A549 (cell line): Measurements from ENCODE around the gene OR2J3. TPM values are rescaled to one million over a fixed set of nuclear protein-coding genes. Genes with fewer than 3 reads are reported as not detected.

Experiments used
- polyA plus RNA-seq, 4 experiments: library from polyadenylated mRNA; depleted of rRNA in 3 of 4; stranded (reverse); fragments of >200 nt; fragmentation: RNase III in 1 of 4; extraction: RNeasy Plus Mini Kit Qiagen cat#74134 plus additional on column Dnase treatment in 1 of 4; gene quantifications; 2 replicates in 3 of 4; 3 replicates in 1 of 4; pipeline ENCODE4 v1.2.3, GENCODE V29; 2011 to 2017

The OR2J3 gene
- polyA plus RNA-seq, 2 of the 4 experiments (the other 2 are of a cell fraction), result not detected

Other genes with a start within 250 kb of the OR2J3 start
- gene TRIM27, start 184.1 kb upstream of the OR2J3 start, polyA plus RNA-seq (2011; rRNA removed), result 50.1 and 51.4 TPM in 2 replicates
- 26.3 to 28.5 TPM (median 27.8 TPM) in 3 replicates for gene TRIM27, start 184.1 kb upstream of the OR2J3 start, polyA plus RNA-seq (2017; fragmentation: RNase III; extraction: RNeasy Plus Mini Kit Qiagen cat#74134 plus additional on column Dnase treatment)
- 0.74 and 0.94 TPM in 2 replicates for gene ZNF311, start 102.7 kb upstream of the OR2J3 start, polyA plus RNA-seq (2011; rRNA removed)
- 0.18 to 0.29 TPM (median 0.27 TPM) in 3 replicates for gene ZNF311, start 102.7 kb upstream of the OR2J3 start, polyA plus RNA-seq (2017; fragmentation: RNase III; extraction: RNeasy Plus Mini Kit Qiagen cat#74134 plus additional on column Dnase treatment)
- gene OR2W1, start 62.9 kb upstream of the OR2J3 start, polyA plus RNA-seq (2011; rRNA removed), result not detected in 2 replicates
- gene OR2W1, start 62.9 kb upstream of the OR2J3 start, polyA plus RNA-seq (2017; fragmentation: RNase III; extraction: RNeasy Plus Mini Kit Qiagen cat#74134 plus additional on column Dnase treatment), result not detected in 3 replicates
- not detected in 2 replicates for gene OR2B3, start 20.7 kb upstream of the OR2J3 start, polyA plus RNA-seq (2011; rRNA removed)
- not detected in 3 replicates for gene OR2B3, start 20.7 kb upstream of the OR2J3 start, polyA plus RNA-seq (2017; fragmentation: RNase III; extraction: RNeasy Plus Mini Kit Qiagen cat#74134 plus additional on column Dnase treatment)
- not detected in 2 replicates for gene OR2J1, start 8.6 kb upstream of the OR2J3 start, polyA plus RNA-seq (2011; rRNA removed)
- gene OR2J1, start 8.6 kb upstream of the OR2J3 start, polyA plus RNA-seq (2017; fragmentation: RNase III; extraction: RNeasy Plus Mini Kit Qiagen cat#74134 plus additional on column Dnase treatment), result not detected in 3 replicates
- gene OR2J2, start 62.8 kb downstream of the OR2J3 start, polyA plus RNA-seq (2011; rRNA removed), result not detected in 2 replicates
- gene OR2J2, start 62.8 kb downstream of the OR2J3 start, polyA plus RNA-seq (2017; fragmentation: RNase III; extraction: RNeasy Plus Mini Kit Qiagen cat#74134 plus additional on column Dnase treatment), result not detected in 3 replicates
- gene OR14J1, start 193.6 kb downstream of the OR2J3 start, polyA plus RNA-seq (2011; rRNA removed), result not detected in 2 replicates
- gene OR14J1, start 193.6 kb downstream of the OR2J3 start, polyA plus RNA-seq (2017; fragmentation: RNase III; extraction: RNeasy Plus Mini Kit Qiagen cat#74134 plus additional on column Dnase treatment), result not detected in 3 replicates